ENCODE results near the gene HOXB2. TPM values are rescaled to one million over a fixed set of nuclear protein-coding genes. Genes with fewer than 3 reads are reported as not detected.

Gene HOXB2
- total RNA-seq, 1 donor from 2014 or later = 35.6 TPM

DNA sequence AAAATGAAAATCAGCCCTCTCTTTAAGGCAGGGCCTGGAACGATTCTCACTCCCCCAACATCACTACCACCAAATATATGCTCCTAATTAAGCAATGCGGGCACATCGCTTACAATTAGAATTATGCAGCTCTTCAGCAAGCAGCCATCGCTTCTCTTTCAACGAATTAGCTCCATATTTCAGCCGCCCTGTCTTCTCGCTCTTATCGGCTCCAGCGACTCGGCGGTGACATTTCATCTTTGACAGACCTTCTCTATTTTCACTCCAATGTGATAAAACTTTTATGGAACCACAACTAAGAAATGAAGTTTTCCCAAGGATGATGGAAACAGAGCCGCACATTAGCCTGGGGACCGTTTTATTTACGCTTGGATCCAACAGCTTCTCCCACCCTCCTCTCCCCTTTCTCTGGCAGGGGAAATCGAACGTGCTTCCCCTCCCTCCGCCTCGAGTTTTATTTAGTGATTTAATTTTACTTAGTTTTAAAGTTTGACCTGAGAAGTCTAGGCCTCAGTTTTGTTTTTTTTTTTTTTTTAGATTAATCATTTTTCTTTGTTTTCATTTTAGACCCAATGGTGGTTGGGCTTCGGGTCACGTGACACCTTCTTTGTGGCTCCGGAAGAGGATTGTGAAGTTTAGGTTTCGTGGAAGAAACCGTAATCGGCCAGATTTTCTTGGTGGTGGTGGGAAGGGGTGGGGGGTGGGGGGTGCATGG is 3.1 kb upstream of the HOXB2 start:
- DNase-seq (ENCODE audit: extremely low spot score, unreplicated experiment) = no peak
- Mint-ChIP-seq H3K4me3 (peak overlapping the region; percentile 98), H3K4me1 (ENCODE audit: unreplicated experiment) (peaks cover 63% of the 10 kb centered on the region), H3K27ac (peak overlapping the region; percentile 95), H3K27me3 (peaks cover 59% of the 10 kb centered on the region), H3K9me3 (no peaks in the 10 kb centered on the region), H3K36me3 (peaks cover 17% of the 10 kb centered on the region)
- TF ChIP-seq, protein P1, sequence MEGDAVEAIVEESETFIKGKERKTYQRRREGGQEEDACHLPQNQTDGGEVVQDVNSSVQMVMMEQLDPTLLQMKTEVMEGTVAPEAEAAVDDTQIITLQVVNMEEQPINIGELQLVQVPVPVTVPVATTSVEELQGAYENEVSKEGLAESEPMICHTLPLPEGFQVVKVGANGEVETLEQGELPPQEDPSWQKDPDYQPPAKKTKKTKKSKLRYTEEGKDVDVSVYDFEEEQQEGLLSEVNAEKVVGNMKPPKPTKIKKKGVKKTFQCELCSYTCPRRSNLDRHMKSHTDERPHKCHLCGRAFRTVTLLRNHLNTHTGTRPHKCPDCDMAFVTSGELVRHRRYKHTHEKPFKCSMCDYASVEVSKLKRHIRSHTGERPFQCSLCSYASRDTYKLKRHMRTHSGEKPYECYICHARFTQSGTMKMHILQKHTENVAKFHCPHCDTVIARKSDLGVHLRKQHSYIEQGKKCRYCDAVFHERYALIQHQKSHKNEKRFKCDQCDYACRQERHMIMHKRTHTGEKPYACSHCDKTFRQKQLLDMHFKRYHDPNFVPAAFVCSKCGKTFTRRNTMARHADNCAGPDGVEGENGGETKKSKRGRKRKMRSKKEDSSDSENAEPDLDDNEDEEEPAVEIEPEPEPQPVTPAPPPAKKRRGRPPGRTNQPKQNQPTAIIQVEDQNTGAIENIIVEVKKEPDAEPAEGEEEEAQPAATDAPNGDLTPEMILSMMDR (conservative IDR thresholded peaks at IDR 0.05) = no peak

DNA sequence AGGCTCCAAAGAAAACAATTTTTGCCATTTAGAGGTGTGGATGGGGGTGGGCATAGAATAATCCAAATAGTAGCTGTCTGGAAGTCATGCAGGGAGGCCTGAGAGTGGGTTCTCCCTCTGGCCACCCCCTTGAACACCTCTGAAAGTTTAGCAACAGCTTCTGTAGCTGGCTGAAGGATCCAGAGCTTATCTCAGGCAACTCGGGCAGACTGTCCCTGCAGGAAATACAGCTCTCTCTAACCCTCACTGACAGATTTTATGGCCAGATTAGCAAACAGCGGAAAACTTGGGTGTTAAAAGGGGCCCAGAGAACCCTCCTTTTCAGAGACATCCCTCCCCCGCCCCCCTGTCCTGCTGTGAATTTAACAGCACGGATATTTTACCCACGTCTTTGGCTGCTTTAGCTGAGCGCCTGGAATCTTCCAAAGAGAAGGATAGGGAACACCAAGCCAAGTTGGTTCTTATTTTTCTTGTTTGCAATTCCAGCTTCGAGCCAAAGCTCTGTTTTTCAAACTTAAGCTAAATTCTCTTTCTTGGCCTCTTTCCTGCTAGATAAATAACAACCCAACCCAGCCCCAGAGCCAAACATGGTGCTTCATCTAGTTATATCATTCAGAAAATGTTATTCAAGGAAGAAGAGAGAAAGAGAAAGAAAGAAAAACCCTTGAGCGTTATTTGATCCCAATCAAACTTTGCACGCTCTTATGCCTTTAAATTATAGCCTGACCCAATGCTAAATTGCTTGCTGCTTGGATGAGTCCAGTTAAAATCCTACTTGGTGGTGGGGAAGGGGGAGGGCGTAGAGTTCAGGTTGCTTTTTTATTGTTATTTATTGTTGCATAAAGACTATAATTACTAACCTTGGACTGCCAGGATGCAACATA is 2.3 kb upstream of the HOXB2 start:
- Mint-ChIP-seq H3K27ac (peak overlapping the region; percentile 95), H3K4me3 (peak overlapping the region; percentile 98), H3K27me3 (peaks cover 61% of the 10 kb centered on the region), H3K36me3 (peaks cover 20% of the 10 kb centered on the region), H3K4me1 (ENCODE audit: unreplicated experiment) (peaks cover 58% of the 10 kb centered on the region), H3K9me3 (no peaks in the 10 kb centered on the region)
- no peak for DNase-seq (ENCODE audit: extremely low spot score, unreplicated experiment)
- TF ChIP-seq, protein P1 (conservative IDR thresholded peaks at IDR 0.05) = no peak

DNA sequence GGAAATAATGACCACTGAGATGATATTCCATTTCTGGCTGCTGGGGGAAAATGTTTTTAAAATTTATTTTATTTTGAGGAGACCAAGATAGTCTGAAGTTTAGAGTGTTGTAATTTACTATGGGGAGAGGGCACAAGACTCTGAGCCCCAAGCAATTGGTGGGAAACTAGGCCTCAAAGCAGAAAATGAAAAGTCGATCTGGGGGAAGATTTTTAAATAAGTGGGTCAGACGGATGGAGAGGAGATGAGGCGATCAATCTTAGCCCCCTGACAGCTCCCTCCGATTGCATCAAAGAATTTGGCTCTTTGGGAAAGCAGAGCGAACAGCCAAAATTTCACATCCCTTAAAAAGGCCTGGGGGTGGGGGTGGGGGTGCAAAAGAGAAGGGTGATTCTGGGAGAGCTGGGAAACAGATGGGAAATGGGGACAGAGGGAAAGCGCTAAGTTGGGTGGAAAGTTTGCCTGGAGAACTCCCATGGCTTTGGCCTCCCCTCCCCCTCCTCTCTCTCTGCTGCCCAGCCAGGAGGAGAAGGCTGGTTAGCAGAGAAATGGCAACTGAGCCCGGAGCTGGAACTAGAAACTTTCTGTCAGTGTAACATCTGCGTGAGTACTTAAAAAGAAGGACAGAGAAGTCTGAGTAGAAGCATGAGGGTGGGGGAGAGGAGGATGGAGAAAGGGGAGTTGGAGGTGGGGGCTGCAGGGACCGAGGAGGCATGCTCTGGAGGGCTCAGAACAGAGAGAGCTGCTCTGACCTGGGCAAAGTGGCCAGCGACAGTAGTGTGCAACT is 1.4 kb upstream of the HOXB2 start:
- no peaks in the 10 kb centered on the region for H3K9me3 Mint-ChIP-seq
- peaks cover 52% of the 10 kb centered on the region for H3K4me1 Mint-ChIP-seq (ENCODE audit: unreplicated experiment)
- peaks cover 20% of the 10 kb centered on the region for H3K36me3 Mint-ChIP-seq
- peak overlapping the region; percentile 98 for H3K4me3 Mint-ChIP-seq
- no peak for DNase-seq (ENCODE audit: extremely low spot score, unreplicated experiment)
- TF ChIP-seq, protein P1 (conservative IDR thresholded peaks at IDR 0.05) = no peak
- peaks cover 62% of the 10 kb centered on the region for H3K27me3 Mint-ChIP-seq
- H3K27ac Mint-ChIP-seq = peak overlapping the region; percentile 95

GRCh38 chr17:48545539-48545938 is 630 bp upstream of the HOXB2 start:
- TF ChIP-seq, protein P1 (conservative IDR thresholded peaks at IDR 0.05) = no peak
- Mint-ChIP-seq H3K9me3 (no peaks in the 10 kb centered on the region), H3K4me3 (peak overlapping the region; percentile 98), H3K4me1 (ENCODE audit: unreplicated experiment) (peaks cover 52% of the 10 kb centered on the region), H3K36me3 (peaks cover 23% of the 10 kb centered on the region), H3K27ac (peak overlapping the region; percentile 95), H3K27me3 (peaks cover 67% of the 10 kb centered on the region)
- DNase-seq (ENCODE audit: extremely low spot score, unreplicated experiment) = no peak

GRCh38 chr17:48544349-48545021 is 424 bp downstream of the HOXB2 start:
- Mint-ChIP-seq H3K4me3 (peak overlapping the region; percentile 98), H3K36me3 (peaks cover 18% of the 10 kb centered on the region), H3K9me3 (no peaks in the 10 kb centered on the region), H3K4me1 (ENCODE audit: unreplicated experiment) (peaks cover 54% of the 10 kb centered on the region), H3K27me3 (peaks cover 69% of the 10 kb centered on the region), H3K27ac (peak overlapping the region; percentile 95)
- DNase-seq (ENCODE audit: extremely low spot score, unreplicated experiment) = peak; percentile 88
- TF ChIP-seq, protein P1 (conservative IDR thresholded peaks at IDR 0.05) = no peak

Data from type B pancreatic cell (in vitro differentiated cells).